ENCODE data around the gene PERP.

Gene PERP

GRCh38 chr6:138113588-138114210 lies 6.5 kb upstream of the PERP start:
- H3K27ac ChIP-seq, result no peak overlapping the region
- no peak overlapping the region for H3K4me3 ChIP-seq
- no peak for DNase-seq (ENCODE audit: low spot score)
- TF ChIP-seq, protein P1, sequence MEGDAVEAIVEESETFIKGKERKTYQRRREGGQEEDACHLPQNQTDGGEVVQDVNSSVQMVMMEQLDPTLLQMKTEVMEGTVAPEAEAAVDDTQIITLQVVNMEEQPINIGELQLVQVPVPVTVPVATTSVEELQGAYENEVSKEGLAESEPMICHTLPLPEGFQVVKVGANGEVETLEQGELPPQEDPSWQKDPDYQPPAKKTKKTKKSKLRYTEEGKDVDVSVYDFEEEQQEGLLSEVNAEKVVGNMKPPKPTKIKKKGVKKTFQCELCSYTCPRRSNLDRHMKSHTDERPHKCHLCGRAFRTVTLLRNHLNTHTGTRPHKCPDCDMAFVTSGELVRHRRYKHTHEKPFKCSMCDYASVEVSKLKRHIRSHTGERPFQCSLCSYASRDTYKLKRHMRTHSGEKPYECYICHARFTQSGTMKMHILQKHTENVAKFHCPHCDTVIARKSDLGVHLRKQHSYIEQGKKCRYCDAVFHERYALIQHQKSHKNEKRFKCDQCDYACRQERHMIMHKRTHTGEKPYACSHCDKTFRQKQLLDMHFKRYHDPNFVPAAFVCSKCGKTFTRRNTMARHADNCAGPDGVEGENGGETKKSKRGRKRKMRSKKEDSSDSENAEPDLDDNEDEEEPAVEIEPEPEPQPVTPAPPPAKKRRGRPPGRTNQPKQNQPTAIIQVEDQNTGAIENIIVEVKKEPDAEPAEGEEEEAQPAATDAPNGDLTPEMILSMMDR (IDR thresholded peaks at IDR 0.05), result no peak

DNA sequence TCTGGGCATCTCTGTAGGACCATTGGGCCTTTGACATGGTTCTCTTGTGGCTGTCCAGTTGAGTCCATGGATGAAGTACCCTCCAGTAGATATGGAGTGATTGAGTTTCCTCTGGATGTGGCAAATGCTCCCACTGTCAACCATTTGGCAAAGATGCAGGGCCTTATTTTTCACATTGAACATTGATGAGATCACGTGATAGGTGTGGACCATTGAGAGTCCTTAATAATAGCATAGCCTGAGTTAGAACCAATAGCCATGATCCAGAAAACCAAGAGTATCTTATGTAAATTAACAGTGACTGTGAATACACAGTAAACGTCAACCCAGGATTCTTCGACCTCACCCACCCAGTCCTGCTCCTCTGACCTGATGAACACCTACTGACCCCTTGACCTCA lies 3.0 kb upstream of the PERP start:
- Histone ChIP-seq H3K4me3 (no peak overlapping the region), H3K27ac (no peak overlapping the region)
- TF ChIP-seq, protein P1 (IDR thresholded peaks at IDR 0.05), result no peak
- DNase-seq (ENCODE audit: low spot score), result no peak

DNA sequence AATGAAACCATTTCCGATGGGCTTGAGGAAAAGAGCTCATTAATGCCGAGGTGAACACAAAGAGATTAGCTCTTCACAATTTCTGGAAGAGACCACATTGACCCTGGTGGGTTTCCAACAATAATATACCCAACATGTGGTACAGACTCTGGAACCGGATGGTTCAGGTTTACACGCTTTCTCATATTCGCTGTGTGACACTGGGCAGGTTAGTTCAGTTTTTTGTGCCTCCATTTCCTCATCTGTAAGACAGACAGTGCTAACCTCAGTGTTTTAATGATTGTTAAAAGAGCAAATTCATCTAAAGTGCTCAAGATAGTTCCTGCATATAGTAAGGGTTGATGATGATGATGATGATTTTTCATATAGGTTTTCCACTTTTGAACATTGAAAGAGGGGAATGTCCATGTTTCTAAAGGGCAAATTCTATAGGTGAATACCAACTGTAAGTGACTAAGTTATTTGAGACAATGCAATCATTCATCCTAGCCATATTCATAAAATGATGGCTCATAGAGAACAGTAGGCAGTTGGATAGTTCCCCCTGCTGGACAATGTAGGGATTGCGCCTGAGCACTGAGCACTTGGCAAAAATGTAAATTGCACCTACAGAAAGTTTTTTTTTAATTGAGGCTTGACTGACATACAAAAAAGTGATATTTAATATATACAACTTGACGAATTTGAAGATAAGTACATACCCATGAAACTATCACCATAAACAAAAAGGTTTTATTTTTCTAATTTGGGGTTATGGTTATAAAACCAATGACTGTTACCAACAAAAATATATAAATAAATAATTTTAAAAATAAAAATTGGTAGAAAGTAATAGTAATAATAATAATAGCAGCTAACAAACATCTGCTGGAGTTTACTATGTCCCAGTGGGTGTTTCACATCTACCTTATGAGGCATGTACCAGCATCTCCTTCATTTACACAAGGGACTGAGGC lies 2.1 kb upstream of the PERP start:
- Histone ChIP-seq H3K27ac (no peak overlapping the region), H3K4me3 (no peak overlapping the region)
- TF ChIP-seq, protein P1 (IDR thresholded peaks at IDR 0.05), result peak; percentile 89
- no peak for DNase-seq (ENCODE audit: low spot score)

DNA sequence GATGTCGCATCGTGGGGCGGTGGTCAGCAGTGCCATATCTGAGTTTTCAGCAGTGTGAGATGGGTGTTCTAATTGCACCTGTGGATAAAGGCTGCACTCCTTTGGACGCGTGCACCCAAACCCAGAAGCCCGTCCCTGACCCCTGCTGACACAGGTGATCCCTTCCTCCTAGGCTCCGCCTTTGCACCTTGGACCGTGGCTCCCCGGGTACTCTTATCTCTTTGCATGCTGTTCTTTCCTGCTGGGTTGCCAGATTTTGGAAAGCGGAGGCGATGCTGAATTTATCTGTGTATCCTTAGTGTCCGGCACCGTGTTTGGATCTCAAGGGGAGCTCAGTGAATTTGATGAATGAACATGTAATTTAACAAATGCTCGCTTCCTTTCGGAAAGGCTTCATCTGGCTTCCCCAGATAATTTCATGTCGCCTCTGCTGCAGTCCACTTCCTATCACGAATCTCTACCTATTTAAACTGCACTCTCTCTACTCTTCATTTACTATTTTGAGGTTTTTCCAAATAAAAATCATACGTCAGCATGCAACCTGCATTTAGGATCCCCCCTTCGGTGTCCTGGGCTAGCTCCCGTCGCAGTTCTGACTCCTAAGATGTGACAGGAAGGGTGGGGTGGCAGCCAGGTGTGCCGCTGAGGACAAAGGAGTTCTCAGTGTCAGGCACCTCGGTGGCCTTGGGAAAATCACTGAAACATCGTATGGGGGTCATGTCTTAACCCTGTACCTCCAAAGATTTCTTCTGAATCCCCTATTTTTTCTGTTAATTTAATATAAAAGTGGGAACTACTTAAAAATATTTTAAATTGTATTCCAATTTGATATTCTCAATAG lies 753 bp upstream of the PERP start:
- H3K27ac ChIP-seq, result peak overlapping the region; percentile 4 to 68
- TF ChIP-seq, protein P1 (IDR thresholded peaks at IDR 0.05), result no peak
- DNase-seq (ENCODE audit: low spot score), result no peak
- peak overlapping the region; percentile 69 for H3K4me3 ChIP-seq

GRCh38 chr6:138106665-138107077 lies 548 bp downstream of the PERP start:
- Histone ChIP-seq H3K27ac (peak overlapping the region; percentile 4 to 68), H3K4me3 (peak overlapping the region; percentile 69)
- TF ChIP-seq, protein P1 (IDR thresholded peaks at IDR 0.05), result no peak
- DNase-seq (ENCODE audit: low spot score), result no peak

DNA sequence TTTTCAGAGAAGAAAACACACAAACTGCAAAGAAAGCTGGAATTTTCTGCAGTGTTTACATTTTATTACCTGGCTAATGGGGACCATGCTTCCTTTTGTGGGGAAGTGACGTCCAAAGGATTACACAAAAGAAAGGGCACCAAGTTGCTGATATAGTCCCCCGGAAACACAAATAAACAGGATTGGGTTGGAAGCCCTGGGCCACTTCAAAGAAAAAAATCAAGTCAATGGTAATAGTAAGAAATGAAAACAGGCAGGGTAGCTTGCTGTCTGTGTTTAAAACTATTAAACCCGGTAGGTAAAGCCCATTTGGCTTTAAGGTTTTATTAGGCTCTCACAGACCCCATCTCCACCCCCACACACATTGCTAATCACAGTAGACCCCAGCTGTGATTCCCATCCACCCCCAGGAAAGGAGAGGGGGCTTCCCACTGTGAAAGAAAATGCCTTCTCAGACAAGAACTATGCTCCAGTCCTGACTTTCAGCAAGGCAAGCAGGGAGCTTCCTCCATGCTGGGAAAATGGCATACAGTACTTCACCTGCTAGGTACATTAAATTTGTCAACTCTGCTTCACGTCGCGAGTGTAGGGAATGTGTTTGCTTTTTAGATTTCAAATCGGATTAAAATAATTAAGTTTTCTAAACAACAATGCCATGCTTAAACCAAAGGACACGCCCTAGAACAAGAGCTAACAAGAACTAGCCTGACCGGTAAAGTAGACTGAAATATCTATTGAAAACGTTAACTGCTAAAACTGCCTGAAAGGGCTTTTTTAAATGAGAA lies 1.1 kb downstream of the PERP start:
- DNase-seq (ENCODE audit: low spot score), result no peak
- Histone ChIP-seq H3K4me3 (peak overlapping the region; percentile 69), H3K27ac (no peak overlapping the region)
- TF ChIP-seq, protein P1 (IDR thresholded peaks at IDR 0.05), result no peak
